Muscle layer of colon (tissue), 2 donors: ENCODE data around the gene LSG1.
"Not testable (repeated sequence)": the region's sequence is repeated elsewhere in the genome, so short reads cannot be mapped to it uniquely, and the experiment has no call there.

Source experiments
- H3K27ac ChIP-seq: one replicate; pipeline ENCODE4 v1.7.0; 2013; ENCODE audit warnings: low read depth, mild to moderate bottlenecking, low read length, moderate library complexity
- H3K27me3 ChIP-seq, 2 donors: one replicate each; pipeline ENCODE4 v1.7.0; 2013; ENCODE audit warnings: low read length in 2 of 2, mild to moderate bottlenecking in 2 of 2; ENCODE audit not compliant: insufficient read depth in 2 of 2, control insufficient read depth in 1 of 2
- H3K36me3 ChIP-seq: one replicate; pipeline ENCODE4 v1.7.0; 2013; ENCODE audit warnings: mild to moderate bottlenecking, low read length; ENCODE audit not compliant: insufficient read depth
- H3K4me1 ChIP-seq: one replicate; pipeline ENCODE4 v1.7.0; 2013; ENCODE audit warnings: mild to moderate bottlenecking, low read length; ENCODE audit not compliant: insufficient read depth
- H3K4me3 ChIP-seq, 2 donors: one replicate each; pipeline ENCODE4 v1.7.0; 2013; ENCODE audit warnings: low read length in 2 of 2, low read depth in 1 of 2, mild to moderate bottlenecking in 1 of 2, moderate library complexity in 1 of 2
- H3K9ac ChIP-seq: one replicate; pipeline ENCODE4 v1.7.0; 2013; ENCODE audit warnings: low read length
- H3K9me3 ChIP-seq: one replicate; pipeline ENCODE4 v1.7.0; 2013; ENCODE audit warnings: mild to moderate bottlenecking, low read length
- donor health status: abdominal sarcoma.
- donor health status: Adenocarcinoma of cecum.

The LSG1 gene

GRCh38 chr3:194609601-194610000, 62.4 kb downstream of the LSG1 start:
- H3K4me1 ChIP-seq = no peaks in the 10 kb centered on the region
- no peaks in the 10 kb centered on the region for H3K9me3 ChIP-seq
- no peak overlapping the region for H3K4me3 ChIP-seq
- H3K27me3 ChIP-seq = no peaks in the 10 kb centered on the region
- H3K36me3 ChIP-seq = no peaks in the 10 kb centered on the region
- H3K9ac ChIP-seq = no peak overlapping the region
- H3K27ac ChIP-seq = no peak overlapping the region

GRCh38 chr3:194608981-194609380, 63.0 kb downstream of the LSG1 start:
- Histone ChIP-seq H3K27ac (no peak overlapping the region), H3K4me3 (no peak overlapping the region), H3K9ac (no peak overlapping the region), H3K9me3 (no peaks in the 10 kb centered on the region), H3K27me3 (no peaks in the 10 kb centered on the region), H3K4me1 (no peaks in the 10 kb centered on the region), H3K36me3 (no peaks in the 10 kb centered on the region)

GRCh38 chr3:194607592-194608389, 64.2 kb downstream of the LSG1 start:
- no peak overlapping the region for H3K27ac ChIP-seq
- H3K4me3 ChIP-seq = no peak overlapping the region
- no peaks in the 10 kb centered on the region for H3K4me1 ChIP-seq
- no peak overlapping the region for H3K9ac ChIP-seq
- H3K9me3 ChIP-seq = no peaks in the 10 kb centered on the region
- no peaks in the 10 kb centered on the region for H3K36me3 ChIP-seq
- H3K27me3 ChIP-seq = no peaks in the 10 kb centered on the region

- H3K27me3 ChIP-seq = no peaks in the 10 kb centered on the region
Observed at GRCh38 chr3:194606941-194607340, 65.0 kb downstream of the LSG1 start.

GRCh38 chr3:194606163-194606562, 65.8 kb downstream of the LSG1 start:
- H3K36me3 ChIP-seq = no peaks in the 10 kb centered on the region
- H3K27ac ChIP-seq = no peak overlapping the region
- H3K9me3 ChIP-seq = no peaks in the 10 kb centered on the region
- H3K27me3 ChIP-seq = no peaks in the 10 kb centered on the region
- no peaks in the 10 kb centered on the region for H3K4me1 ChIP-seq
- no peak overlapping the region for H3K9ac ChIP-seq
- H3K4me3 ChIP-seq = no peak overlapping the region

More at GRCh38 chr3:194606941-194607340, 65.0 kb downstream of the LSG1 start:
- Histone ChIP-seq H3K4me3 (no peak overlapping the region), H3K9ac (no peak overlapping the region), H3K9me3 (no peaks in the 10 kb centered on the region), H3K27ac (no peak overlapping the region), H3K36me3 (no peaks in the 10 kb centered on the region), H3K4me1 (no peaks in the 10 kb centered on the region)

- not testable (repeated sequence) for H3K27ac ChIP-seq, H3K27me3 ChIP-seq, H3K4me1 ChIP-seq, H3K9ac ChIP-seq, H3K36me3 ChIP-seq, H3K9me3 ChIP-seq, H3K4me3 ChIP-seq
Observed at GRCh38 chr3:194605314-194605713, 66.7 kb downstream of the LSG1 start.

GRCh38 chr3:194604837-194605236, 67.2 kb downstream of the LSG1 start:
- Histone ChIP-seq H3K27ac (no peak overlapping the region), H3K4me3 (no peak overlapping the region), H3K9ac (no peak overlapping the region), H3K9me3 (no peaks in the 10 kb centered on the region), H3K4me1 (no peaks in the 10 kb centered on the region), H3K36me3 (no peaks in the 10 kb centered on the region), H3K27me3 (no peaks in the 10 kb centered on the region)

- no peaks in the 10 kb centered on the region for H3K9me3 ChIP-seq
- no peaks in the 10 kb centered on the region for H3K27me3 ChIP-seq
- H3K27ac ChIP-seq = no peak overlapping the region
- H3K9ac ChIP-seq = no peak overlapping the region
- no peaks in the 10 kb centered on the region for H3K36me3 ChIP-seq
- H3K4me1 ChIP-seq = no peaks in the 10 kb centered on the region
- no peak overlapping the region for H3K4me3 ChIP-seq
Observed at GRCh38 chr3:194604126-194604525, 67.9 kb downstream of the LSG1 start.

- no peak overlapping the region for H3K4me3 ChIP-seq
- H3K4me1 ChIP-seq = no peaks in the 10 kb centered on the region
- no peak overlapping the region for H3K9ac ChIP-seq
- H3K27ac ChIP-seq = no peak overlapping the region
- no peaks in the 10 kb centered on the region for H3K36me3 ChIP-seq
- no peaks in the 10 kb centered on the region for H3K9me3 ChIP-seq
- no peaks in the 10 kb centered on the region for H3K27me3 ChIP-seq
Observed at GRCh38 chr3:194602669-194603171, 69.3 kb downstream of the LSG1 start.

- H3K9me3 ChIP-seq = no peaks in the 10 kb centered on the region
- H3K9ac ChIP-seq = no peak overlapping the region
- H3K4me1 ChIP-seq = peaks cover 6% of the 10 kb centered on the region
- H3K36me3 ChIP-seq = no peaks in the 10 kb centered on the region
- H3K4me3 ChIP-seq = no peak overlapping the region
- no peaks in the 10 kb centered on the region for H3K27me3 ChIP-seq
- H3K27ac ChIP-seq = no peak overlapping the region
Observed at GRCh38 chr3:194598771-194599557, 73.0 kb downstream of the LSG1 start.

GRCh38 chr3:194596906-194597305, 75.1 kb downstream of the LSG1 start:
- Histone ChIP-seq H3K9ac (no peak overlapping the region), H3K4me3 (no peak overlapping the region), H3K27ac (no peak overlapping the region), H3K4me1 (peaks cover 6% of the 10 kb centered on the region), H3K27me3 (no peaks in the 10 kb centered on the region), H3K9me3 (no peaks in the 10 kb centered on the region), H3K36me3 (no peaks in the 10 kb centered on the region)
